H1 (cell line): ENCODE measurements around the gene CX3CR1. TPM values are rescaled to one million over a fixed set of nuclear protein-coding genes. Genes with fewer than 3 reads are reported as not detected.

Experiments used
- BACH1 ChIP-seq: IDR thresholded peaks from 2 replicates; pipeline ENCODE4 v1.6.1; 2012; ENCODE audit warnings: low read length, improper control_type of control experiment
- CBX8 ChIP-seq: fragments of 300-800, 300-1000 bp; sonication (generic); IDR thresholded peaks from 2 replicates; pipeline ENCODE4 v1.7.1; 2016; ENCODE audit warnings: low read depth, low read length, borderline replicate concordance
- NRF1 ChIP-seq: IDR thresholded peaks from 2 replicates; pipeline ENCODE4 v1.6.1; 2011; ENCODE audit warnings: mild to moderate bottlenecking, low read depth, low read length, improper control_type of control experiment
- polyA plus RNA-seq, 7 experiments: library from polyadenylated mRNA; depleted of rRNA in 3 of 7; stranded (reverse) in 5 of 7; unstranded in 2 of 7; fragments of >200 nt in 5 of 7; fragments of 200-250 nt in 2 of 7; gene quantifications; 1 replicate in 5 of 7; 2 replicates in 1 of 7; 4 replicates in 1 of 7; pipeline versions ENCODE4 v1.2.1 to v1.2.3, GENCODE V29; 2011 to 2013; ENCODE audit warnings: missing spikeins in 2 of 7, mixed read lengths in 2 of 7
- total RNA-seq: library from RNA; stranded (reverse); fragmentation: NEBNext Ultra II Directional; extraction: Animal tissue kit (Norgen Biotek cat#: 25700); gene quantifications from 2 replicates; pipeline ENCODE4 v1.2.1, GENCODE V29; 2021
- TF ChIP-seq, protein P1 (sequence below), 3 experiments: IDR thresholded peaks; 1 replicate in 2 of 3; 2 replicates in 1 of 3; pipeline versions ENCODE4 v1.5.1 to v1.6.1; 2011; ENCODE audit warnings: low read length in 3 of 3, mild to moderate bottlenecking in 3 of 3, inconsistent platforms in 2 of 3, low read depth in 1 of 3, moderate library complexity in 1 of 3; ENCODE audit not compliant: insufficient read depth in 1 of 3; ENCODE audit errors: control extremely low read depth in 1 of 3

CX3CR1 gene
- total and polyA plus RNA-seq, 2 of the 8 experiments (the other 6 are each of a cell fraction or from before 2014, with no cell fraction given): 0.08 TPM; not detected in 1

DNA sequence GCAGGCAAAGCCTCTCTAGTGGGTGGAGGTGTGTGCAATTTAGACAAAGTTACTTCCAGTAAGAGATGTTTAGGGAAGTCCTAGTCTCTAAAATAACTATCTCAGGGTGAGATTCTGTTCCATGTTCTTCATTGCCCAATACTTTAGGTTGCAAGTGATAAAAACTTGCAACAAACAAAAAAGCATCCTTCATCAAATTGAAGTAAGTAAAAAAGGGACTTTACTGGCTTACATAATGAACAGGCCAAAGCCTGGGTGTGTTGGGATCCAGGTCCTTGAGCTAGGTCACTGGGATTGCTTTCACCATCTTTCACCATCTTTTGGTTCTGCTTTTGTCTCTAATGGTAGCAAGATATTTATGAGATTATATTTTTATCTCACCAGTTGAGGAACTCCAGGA lies 38.3 kb downstream of the CX3CR1 start (continued):
- TF ChIP-seq, protein P1, sequence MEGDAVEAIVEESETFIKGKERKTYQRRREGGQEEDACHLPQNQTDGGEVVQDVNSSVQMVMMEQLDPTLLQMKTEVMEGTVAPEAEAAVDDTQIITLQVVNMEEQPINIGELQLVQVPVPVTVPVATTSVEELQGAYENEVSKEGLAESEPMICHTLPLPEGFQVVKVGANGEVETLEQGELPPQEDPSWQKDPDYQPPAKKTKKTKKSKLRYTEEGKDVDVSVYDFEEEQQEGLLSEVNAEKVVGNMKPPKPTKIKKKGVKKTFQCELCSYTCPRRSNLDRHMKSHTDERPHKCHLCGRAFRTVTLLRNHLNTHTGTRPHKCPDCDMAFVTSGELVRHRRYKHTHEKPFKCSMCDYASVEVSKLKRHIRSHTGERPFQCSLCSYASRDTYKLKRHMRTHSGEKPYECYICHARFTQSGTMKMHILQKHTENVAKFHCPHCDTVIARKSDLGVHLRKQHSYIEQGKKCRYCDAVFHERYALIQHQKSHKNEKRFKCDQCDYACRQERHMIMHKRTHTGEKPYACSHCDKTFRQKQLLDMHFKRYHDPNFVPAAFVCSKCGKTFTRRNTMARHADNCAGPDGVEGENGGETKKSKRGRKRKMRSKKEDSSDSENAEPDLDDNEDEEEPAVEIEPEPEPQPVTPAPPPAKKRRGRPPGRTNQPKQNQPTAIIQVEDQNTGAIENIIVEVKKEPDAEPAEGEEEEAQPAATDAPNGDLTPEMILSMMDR (IDR thresholded peaks at IDR 0.05; ENCODE audit: control extremely low read depth in 1 of 3, insufficient read depth in 1 of 3, low read depth in 1 of 3, low read length in 3 of 3): no peak
- TF ChIP-seq BACH1 (no peak), CBX8 (no peak), NRF1 (no peak)
